ENCODE data around the gene ENAH. TPM values are rescaled to one million over a fixed set of nuclear protein-coding genes. Genes with fewer than 3 reads are reported as not detected.

ENAH gene
- total RNA-seq, 1 experiment from 2014 or later, result 100 TPM

- H3K9me2 ChIP-seq (ENCODE audit: insufficient read depth), result no peaks in the 10 kb centered on the region
- ChIA-PET CTCF (interaction anchor here (0.6 to 3.7 kb wide), 12 partner anchors 9 to 482 kb away, joined by 3 to 25 read pairs (median 4); partner anchors contain the start of genes ENAH and SRP9), POLR2A (no interaction called here), RAD21 (ENCODE audit: low non-redundant PET in 1 of 2, low total read pairs in 2 of 2, uncharacterized antibody in 2 of 2, unreplicated experiment in 2 of 2) (no interaction called here)
- no peak overlapping the region for H3K27ac ChIP-seq (ENCODE audit: low read depth, low read length)
- DNase-seq (ENCODE audit: low read depth, low spot score) (peak; percentile 38), ATAC-seq (peak; percentile 95)
- TF ChIP-seq YY1 (IDR thresholded peaks at IDR 0.05; ENCODE audit: extremely low read depth, insufficient replicate concordance, low read depth, low read length) (no peak), CTCF (IDR thresholded peaks at IDR 0.05 in 2 of 3, conservative IDR thresholded peaks at IDR 0.05 in 1 of 3; ENCODE audit: borderline replicate concordance in 1 of 3, insufficient read depth in 1 of 3, low read depth in 2 of 3, low read length in 2 of 3) (peak; percentile 94 to 99 (median 98)), RAD21 (IDR thresholded peaks at IDR 0.05; ENCODE audit: low read depth) (peak; percentile 97), CBX3 (IDR thresholded peaks at IDR 0.05; ENCODE audit: low read depth) (no peak)
- intact Hi-C loops (cut with micrococcal nuclease), result loop anchor here (1.0 kb wide), 1 partner anchor 291 kb away; no protein-coding TSS in a partner anchor
- H3K4me3 ChIP-seq (replicated peaks in 1 of 2; ENCODE audit: low read depth in 1 of 2, low read length in 2 of 2), result no peak overlapping the region
- no peak overlapping the region for H3K4me2 ChIP-seq (ENCODE audit: low read length)
- H3K9ac ChIP-seq (ENCODE audit: low read length), result no peak overlapping the region
- no peaks in the 10 kb centered on the region for H3K79me2 ChIP-seq (ENCODE audit: insufficient read depth, low read length)
- no peaks in the 10 kb centered on the region for H3K36me3 ChIP-seq (ENCODE audit: control insufficient read depth in 1 of 2, insufficient read depth in 2 of 2, low read length in 2 of 2)
- no TSS peak for BruUV-seq (replicated peaks)
- no peaks in the 10 kb centered on the region for H3K27me3 ChIP-seq (ENCODE audit: insufficient read depth, low read length)
- H3K4me1 ChIP-seq (ENCODE audit: control insufficient read depth in 1 of 2, insufficient read depth in 2 of 2, low read length in 2 of 2), result no peaks in the 10 kb centered on the region
- H3K9me3 ChIP-seq (ENCODE audit: control insufficient read depth in 1 of 2, insufficient read depth in 1 of 2, low read depth in 1 of 2, low read length in 2 of 2), result no peaks in the 10 kb centered on the region
- H4K20me1 ChIP-seq (ENCODE audit: insufficient read depth), result no peaks in the 10 kb centered on the region
- H2AFZ ChIP-seq (ENCODE audit: low read depth, low read length, poor library complexity, severe bottlenecking), result no peak overlapping the region
These were observed 172.0 kb downstream of the ENAH start for GRCh38 chr1:225480825-225481434.
